Heart left ventricle (tissue), 13 donors: ENCODE results near the gene TAOK1.

ENCODE experiments used
- CTCF ChIP-seq, 12 donors: fragments of 200-600 bp; sonication (generic) in 4 of 12; IDR thresholded peaks; one replicate each; pipeline versions ENCODE4 v1.5.0 to v1.8.0; 2018 to 2022; ENCODE audit warnings: antibody characterized with exemption in 12 of 12, mild to moderate bottlenecking in 5 of 12
- POLR2A ChIP-seq, 2 donors: fragments of 450-650 bp; IDR thresholded peaks; one replicate each; pipeline ENCODE4 v1.6.1; 2017; ENCODE audit warnings: antibody characterized with exemption in 2 of 2, mild to moderate bottlenecking in 2 of 2, moderate library complexity in 2 of 2
- donor health status: ischemic (EF 13 %, LVEDD 7.1; RV severe dilation, severe dysfunction).
- donor health status: DM: no; HTN: yes; CAD: no.
- donor health status: DM: no; HTN: no; CAD: no.
- donor health status: ischemic (EF 25% LVEDD 6.9; RV normal size, moderate dysfunction).
- donor health status: ischemic (EF 25% LVEDD 5.7; RV mildly dilated, moderate dysfunction).
- donor health status: ischemic (EF 35%, LVEDD 5.7; RV mildly dilated, moderate dysfunction).
- donor health status: nonischemic (EF 11% LVEDD 7.7; RV severe dilation, severe dysfunction).
- donor health status: DM: yes; HTN: yes; CAD: no.
- donor health status: PGD.
- donor health status: ischemic (EF 29% LVEDD 5.4; RV normal size, mild dysfunction).
- donor health status: nonischemic (EF 23%, LVEDD 6.1; RV moderate dilation, normal function).

GRCh38 chr17:29364691-29365090 is 25.5 kb upstream of the TAOK1 start:
- no peak for TF ChIP-seq CTCF (IDR thresholded peaks at IDR 0.05)
- TF ChIP-seq POLR2A (IDR thresholded peaks at IDR 0.05), result no peak
